NCI-H2081 (cell line): ENCODE data around the gene LHFPL3.

Experiments
- DNase-seq, 2 experiments: peaks; one replicate each; lab custom pipeline; 2025; lab: John Stamatoyannopoulos, UW

The LHFPL3 gene

DNA sequence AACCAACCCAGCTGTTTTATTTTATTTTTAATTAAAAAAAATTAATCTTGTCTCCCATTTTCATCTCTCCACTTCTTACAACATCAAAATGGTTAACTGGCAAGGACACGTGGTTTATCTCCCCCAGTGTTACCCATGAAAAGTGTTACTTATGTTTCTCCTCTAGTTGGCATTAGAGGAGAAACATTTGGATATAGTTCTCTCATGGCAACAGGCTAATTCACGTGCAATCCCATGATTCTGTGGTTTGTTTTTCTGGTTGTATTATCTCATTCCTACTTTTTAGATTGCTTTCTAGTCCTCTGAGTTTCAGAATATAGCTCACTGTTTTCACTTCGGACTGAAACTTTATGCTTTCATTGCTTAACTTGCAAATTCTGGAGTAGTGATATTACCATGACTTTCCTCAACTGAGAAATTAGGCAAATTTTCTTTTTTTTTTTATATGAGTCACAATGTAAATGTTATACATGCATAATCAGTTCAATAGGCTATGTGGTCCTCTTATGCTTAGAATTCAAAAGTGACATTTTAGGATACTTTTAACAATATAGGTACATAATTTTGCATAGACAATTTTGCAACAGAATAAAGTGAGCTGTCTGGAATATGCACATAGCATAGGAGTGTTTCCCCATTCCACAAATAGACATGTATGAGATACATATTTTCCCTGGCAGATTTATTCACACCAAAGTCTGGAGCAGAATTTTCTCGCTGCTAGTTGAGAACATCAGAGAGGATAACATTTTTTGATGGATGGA, 43.0 kb downstream of the LHFPL3 start:
- DNase-seq = no peak

DNA sequence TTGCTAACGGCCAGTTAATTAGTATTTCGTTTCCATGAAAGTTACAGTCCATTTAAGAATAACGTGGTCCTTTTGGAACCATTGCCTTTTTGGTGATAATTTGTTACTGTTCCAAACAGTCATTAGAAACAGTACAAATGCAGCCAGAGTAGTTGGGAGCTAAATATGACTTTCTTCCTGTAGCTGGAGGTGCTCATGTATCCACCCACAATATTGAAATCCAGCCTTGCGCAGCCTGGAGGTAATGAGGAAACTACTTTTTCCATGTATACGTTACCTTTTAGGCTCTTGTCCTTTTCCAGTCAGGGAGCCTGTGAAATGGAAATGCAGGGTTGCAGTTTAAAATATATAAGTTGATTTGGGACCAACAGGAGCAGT, 43.6 kb downstream of the LHFPL3 start:
- no peak for DNase-seq

DNA sequence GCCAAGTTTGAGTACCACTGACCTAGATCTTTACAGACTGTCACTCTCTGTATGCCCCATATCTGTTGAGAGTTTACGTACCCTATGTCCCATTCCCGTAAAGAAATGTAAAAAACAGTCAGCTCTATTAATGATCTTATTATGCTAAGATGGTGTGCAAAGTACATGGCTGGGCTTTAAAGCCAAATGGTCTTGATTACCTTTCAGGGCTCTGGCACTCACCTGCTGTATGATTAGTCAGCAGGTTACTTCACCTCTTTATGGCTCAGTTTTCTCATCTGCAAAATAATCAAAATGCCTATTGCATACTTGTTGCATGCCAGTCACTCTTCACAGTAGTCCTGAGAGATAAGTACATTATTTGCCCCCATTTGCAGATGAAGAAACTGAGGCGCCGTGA, 54.2 kb downstream of the LHFPL3 start:
- no peak for DNase-seq

DNA sequence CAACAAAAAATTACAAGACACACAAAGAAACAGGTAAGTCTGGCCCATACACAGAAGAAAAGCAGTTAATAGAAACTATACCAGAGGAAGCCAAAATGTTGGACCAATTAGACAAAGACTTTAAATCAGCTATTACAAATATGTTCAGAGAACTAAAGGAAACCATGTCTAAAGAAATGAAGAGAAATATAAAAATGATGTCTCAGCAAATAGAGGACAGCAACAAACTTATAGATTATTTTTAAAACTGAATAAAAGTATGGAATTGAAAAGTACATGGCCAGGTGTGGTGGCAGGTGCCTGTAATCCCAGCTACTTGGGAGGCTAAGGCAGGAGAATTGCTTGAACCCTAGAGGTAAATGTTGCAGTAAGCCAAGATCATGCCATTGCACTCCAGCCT, 58.5 kb downstream of the LHFPL3 start:
- DNase-seq = no peak

DNA sequence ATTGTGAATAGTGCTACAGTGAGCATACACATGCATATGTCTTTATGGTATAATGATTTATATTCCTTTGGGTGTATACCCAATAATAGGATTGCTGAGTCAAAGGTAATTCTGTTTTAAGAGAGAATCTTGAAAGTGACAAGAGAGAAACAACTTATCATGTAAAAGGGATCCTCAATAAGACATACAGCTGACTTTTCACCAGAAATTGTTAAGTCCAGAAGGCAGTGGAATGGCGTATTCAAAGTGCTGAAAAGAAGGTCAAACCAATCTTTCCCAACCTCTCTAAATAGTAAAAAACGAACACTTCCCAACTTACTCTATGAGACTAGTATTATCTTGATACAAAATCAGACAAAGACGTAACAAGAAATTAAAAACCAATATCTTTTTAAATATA, 59.8 kb downstream of the LHFPL3 start:
- no peak for DNase-seq

DNA sequence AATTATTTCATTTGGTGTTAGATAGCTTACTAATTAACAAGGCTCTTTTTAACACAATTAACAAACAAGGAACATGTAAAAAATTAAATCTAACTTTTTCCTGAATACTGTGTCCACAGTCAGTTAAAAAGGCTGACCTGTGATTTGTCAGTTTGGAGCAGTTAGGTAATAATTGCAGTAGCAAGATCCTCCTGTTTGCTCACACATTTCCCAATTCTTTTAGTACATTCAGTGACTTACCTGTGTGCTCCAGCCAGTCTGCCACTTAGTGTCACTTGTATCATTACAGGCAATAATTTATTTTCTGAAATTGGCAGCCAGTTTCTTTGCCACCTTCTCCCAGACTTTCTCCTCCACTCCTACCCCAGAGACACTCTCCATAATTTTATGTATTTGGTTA, 66.8 kb downstream of the LHFPL3 start:
- DNase-seq = no peak

DNA sequence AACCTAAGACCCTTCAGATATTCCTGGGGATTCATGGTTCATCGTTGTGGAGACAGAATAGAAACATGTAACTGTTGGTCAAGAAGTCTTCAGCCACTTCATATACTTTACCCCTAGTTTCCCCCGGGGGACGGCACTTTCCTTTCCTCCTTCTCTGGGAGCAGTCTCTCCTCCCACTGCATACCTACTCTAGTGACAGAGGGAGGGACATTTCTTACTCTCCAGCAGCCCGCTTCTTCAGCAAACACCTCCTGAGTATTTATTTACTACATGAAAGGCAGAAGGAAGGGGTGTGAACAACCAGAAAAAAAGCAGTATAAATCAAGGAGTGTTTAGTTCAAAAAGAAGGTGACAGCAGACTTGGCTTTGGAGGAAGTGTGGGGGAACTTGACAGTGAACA, 69.0 kb downstream of the LHFPL3 start:
- DNase-seq = no peak

DNA sequence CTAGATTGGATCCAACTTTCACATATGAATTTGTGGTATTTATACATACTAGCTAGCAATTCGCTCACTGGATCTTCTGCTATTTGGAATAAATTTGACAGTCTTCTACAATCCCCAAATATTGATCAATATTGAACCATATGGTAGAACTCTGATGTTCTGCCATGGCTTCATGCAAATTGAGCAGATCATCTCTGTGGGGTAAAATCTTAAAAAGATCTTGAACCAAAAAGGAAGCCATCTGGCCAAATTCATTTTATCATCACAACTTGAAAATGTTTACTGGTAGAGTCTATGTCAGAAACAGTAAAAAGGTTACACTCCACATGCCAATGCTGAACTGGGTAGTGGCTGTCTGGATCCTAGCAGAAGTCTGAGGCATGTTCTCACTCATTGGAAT, 80.0 kb downstream of the LHFPL3 start:
- DNase-seq = no peak

DNA sequence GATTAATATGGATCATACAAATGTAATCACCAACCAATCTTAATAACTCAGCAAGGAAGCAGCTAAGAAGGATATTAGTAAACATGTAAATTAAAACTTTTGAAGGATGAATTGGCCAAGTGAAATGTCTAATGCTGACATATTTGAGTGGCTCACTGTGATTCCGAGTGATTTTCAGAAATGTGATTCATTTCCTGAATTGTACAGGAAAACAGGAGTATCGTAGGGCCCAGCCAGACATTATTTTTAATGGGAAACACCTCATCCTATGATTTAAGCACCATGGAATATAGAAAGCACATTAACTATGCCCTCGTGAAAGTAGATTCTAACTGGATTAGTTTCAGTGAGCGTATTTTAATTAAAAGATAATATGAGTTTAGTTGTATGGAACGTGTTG, 82.3 kb downstream of the LHFPL3 start:
- no peak for DNase-seq

DNA sequence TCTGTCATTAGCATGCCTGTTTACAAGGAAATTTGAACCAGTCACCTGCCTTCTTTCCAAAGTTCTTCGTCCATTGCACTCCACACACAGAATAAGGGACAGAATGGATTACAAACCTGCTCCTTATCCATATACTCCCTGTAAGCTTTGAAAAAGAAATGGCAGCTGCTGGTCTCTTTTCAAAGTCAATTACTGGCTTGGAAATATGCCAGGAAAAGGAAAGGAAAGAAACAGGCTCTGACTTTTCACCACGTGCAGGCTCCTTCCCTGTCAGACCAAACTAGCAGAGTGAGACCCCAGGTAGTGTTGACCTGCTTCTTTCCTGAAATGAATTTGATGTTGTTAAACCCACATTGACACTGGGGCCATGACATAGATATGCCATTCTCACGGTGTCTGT, 84.5 kb downstream of the LHFPL3 start:
- peak in 1 of 2 experiments; percentile 53 for DNase-seq

DNA sequence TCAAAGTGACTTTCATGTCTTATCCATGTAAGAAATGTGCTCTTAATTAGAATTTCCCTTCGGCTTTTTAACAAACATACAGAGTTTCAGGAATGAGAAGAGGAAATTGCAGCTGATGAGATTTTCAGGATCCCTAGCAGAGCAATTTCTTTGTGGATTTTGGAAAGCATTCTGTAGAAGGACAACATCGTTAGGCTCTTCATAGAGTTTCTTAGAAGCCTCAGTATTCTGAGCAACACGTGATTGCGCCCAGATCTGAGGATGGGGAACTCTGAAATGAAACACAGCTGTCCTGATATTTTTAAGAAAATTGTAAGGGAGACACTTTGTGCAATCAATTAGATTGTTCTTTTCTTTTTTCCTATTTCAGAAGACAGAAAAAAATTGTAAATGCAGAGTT, 85.8 kb downstream of the LHFPL3 start:
- DNase-seq = no peak

DNA sequence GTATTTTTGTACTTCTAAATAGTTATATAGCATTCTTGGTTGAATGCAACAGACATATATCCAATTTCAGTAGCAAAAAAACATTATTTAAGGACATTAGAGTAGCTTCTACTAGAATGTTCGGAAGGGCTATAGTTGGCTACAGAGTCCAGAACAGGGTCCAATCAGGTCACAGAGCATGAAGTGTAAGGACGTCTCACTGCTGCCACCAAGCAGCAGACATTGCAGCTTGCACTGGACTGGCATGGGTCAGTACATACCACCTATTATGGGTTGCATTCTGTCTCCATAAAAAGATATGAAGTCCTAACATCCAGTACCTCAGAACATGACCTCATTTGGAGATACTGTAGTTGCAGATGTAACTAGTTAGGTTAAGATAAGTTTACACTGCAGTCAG, 87.3 kb downstream of the LHFPL3 start:
- no peak for DNase-seq

DNA sequence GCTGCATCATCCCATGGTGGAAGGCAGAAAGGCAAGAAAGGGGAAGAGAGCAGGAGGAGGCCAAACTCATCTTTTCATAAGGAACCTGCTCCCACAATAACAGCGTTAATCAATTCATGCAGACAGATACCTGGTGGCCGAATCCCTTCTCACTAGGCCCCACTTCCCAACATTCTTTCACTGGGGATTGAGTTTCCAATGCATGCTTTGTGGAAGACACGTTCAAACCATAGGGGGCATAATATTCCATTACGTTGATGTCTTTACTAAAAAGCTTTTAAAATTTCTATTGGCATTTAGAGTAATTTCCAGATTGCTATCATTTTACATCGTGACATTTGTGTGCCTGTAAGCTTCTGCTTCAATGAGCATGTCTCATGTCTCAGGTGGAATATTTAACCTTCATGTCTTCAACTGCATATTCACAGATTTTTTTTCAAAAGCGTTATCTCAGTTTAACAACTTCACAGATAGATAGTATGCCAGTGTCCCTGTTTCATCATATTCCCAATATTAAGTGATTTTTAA, 88.5 kb downstream of the LHFPL3 start:
- DNase-seq = no peak

DNA sequence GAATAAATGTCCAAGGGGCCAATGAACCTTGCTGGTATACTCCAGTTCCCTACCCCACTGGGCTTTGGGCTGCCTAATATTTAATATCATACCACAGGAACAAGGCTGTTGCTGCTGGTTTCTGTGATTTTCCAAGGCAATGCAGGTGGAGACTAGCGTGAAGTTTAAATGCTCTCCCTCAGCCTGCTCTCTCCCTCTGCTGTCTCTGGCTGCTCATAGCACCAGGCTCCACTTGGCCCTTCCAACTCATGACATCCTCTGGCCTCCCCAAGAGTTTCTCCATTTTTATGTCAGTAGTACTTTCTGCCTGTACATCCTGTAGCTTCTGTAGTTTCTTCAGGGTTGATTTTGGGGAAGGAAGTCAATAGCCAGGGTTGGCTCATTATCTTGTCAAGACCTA, 103.5 kb downstream of the LHFPL3 start:
- no peak for DNase-seq

DNA sequence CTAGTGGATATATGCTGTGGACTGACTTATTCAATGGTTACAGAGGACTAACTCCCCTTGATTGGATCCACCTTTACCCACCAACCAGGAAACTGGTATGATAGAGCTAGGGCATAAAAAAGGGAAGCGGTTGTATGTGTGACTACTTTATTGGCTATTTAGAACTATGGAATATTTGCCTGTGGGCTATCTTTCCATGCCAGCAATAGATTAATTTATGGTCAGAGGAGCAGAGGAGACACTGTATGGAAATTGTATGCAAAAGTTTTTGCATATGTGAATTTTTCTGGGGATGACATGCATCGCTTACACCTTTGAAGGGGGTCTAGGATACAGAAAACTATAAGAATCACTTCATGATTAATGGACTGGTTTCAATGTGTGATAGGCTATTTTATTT, 105.7 kb downstream of the LHFPL3 start:
- DNase-seq = no peak

DNA sequence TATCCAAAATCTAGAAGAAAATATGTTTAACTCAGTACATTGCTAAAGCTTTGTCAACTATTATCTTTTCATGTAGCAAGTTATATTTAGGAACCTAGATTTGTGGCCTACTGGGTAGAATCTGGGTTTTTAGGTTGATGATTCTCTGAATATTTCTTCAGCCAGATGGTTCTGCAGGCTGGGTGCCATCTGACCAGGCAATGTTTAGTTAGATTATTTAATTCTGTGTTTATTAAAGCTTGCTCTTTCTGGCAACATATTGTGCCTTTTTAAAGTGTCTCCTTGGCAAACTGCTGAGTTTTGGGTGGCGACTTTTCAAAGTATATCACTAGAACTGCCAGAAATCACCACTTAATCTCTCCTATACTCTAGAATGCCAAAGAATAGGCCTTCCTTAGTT, 114.1 kb downstream of the LHFPL3 start:
- DNase-seq = no peak

DNA sequence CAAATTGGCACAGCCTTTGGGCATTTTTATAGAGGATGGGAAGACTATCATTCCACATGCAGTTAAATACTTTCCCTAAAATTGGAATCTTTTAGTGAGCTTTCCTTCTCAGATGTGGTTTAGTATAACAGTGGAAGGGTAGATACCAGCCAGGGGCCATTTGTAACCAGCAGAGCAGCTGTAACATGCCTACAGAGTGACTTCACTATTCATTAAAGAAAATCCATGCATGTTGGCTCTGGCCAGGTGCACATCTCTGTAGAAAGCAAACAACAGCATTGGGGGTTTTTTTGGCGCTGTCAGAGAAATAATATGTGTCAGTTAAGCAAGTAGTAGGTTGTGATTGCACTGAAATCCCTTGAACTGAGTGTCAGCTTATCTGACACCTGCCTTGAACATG, 115.6 kb downstream of the LHFPL3 start:
- DNase-seq = peak in 1 of 2 experiments; percentile 9

DNA sequence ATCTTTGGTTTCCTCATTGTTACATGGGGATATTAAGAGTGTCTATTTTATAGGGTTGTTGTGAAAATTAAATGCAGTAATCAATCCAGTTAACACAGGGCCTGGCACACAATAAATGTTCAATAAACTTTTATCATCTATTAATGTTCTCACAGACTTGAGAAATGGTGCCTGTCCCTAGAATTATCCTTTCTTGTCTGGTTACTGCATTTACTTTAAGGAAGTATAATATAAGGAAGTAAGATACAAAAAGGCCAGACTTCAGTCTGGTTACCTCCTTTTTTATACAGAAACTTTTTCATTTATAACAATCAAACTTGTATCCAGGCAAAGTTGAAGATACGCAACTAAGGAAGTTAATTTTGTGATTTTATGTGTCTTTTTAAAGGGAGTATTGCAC, 117.0 kb downstream of the LHFPL3 start:
- DNase-seq = no peak

DNA sequence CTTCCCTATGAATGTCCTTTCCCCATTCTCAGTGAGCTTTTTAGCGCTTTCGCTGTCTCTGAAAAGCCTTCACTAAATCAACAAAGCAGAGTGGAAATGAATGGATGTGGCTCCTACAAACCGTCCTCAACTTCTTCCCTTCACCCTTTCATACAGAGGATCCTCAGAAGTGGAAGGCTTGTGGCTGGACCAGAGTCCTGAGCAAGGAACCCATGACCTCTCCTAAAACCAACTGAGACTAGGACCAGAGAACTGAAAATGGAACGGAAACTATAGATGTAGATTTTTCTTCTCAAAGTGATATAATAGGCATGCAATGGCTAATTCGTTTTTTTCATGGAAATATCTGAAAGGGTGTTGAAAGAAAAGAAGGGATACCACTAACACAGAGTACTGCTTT, 122.5 kb downstream of the LHFPL3 start:
- DNase-seq = no peak

DNA sequence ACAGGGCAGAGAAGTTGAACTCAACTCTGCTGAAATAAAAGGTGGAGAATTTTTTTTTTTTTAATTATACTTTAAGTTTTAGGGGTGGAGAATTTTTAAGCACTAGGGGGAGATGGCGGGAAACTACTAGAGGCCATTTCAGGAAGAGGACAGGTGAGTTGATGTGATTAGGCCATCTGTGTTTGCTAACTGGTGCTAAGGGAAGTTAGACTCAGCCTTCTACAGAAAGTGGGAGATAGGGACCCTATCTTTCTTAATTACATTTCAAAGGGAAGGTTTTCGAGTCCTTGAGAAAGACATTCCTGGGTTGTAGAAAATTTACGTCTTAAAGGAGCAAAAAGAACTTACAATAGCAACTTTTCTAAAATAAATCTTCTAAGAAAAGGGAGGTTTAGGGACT, 124.8 kb downstream of the LHFPL3 start:
- no peak for DNase-seq

DNA sequence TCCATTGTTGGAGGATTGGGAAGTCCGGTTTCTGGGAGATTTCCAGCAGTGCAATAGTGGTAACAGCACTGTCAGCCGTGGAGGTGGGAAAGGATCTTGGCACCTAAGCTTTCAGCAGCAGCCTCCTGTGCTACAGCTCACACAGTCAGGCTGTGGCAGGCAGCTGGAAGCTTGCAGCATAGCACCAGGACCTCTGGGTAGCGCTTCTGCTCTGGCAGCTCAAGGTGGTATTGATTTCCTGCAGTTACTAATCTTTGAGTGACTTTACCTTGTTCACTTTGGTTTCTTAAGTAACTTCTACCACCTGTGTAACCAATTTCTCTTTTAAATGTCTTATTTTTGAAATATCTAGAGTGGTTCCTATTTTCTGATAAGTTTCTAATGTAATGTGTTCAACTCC, 130.5 kb downstream of the LHFPL3 start:
- no peak for DNase-seq

DNA sequence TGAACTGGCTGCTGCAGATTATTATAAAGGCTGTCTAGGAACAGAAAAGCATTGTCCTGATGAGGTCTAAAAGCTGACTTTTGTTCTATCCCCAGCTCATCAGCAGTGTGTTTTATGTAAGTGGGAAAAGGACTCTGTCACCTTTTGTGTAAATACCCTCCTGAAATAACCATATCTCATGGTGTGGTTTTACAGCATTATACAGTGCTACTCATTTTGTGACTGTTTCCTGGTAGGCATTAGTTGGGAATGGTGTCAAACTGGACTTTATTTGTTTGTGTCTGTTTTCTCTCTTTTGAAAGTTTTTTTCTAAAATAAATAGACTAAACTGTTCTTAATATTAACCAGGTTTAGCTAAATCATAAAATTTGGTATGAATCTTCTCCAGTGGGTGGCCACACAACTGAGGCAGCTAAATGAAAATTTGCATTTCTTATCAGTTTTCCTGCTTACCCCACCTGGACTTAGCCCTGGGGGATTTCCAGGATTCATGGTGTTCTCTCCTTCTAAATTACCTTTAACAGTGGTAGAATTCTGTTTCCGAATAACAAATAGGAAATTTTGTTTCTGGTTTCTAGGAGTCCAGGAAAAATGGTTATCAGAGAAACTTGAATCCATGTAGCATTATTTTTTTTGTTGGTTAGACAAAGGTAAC, 140.9 kb downstream of the LHFPL3 start:
- no peak for DNase-seq

DNA sequence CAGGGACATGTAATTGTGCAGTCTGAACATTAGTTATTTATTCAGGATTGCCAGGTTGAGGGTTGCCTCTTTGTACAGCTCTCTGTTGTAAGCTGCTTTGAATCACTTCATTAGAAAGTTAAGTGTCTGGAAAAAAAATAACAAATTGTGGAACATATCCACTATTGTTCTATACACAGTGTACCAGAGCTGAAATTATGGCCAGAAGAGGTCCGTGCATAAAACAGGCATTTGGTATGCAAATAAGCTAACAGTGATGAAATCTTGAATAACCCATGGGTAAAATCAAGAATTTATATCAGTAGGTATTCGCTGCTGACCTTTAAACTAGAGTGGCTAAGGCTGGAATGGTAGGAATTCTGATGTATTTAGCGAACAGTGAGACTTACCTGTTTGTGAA, 152.1 kb downstream of the LHFPL3 start:
- DNase-seq = no peak
